Chondrocyte (in vitro differentiated cells): ENCODE measurements around the gene CCND2. TPM values are rescaled to one million over a fixed set of nuclear protein-coding genes. Genes with fewer than 3 reads are reported as not detected.

Experiments used
- DNase-seq: peaks from one replicate; pipeline ENCODE4 v3.0.0; 2021; ENCODE audit warnings: mixed read lengths, low spot score
- H3K27ac Mint-ChIP-seq: one replicate; pipeline ENCODE4 v1.8.0; 2021; ENCODE audit warnings: mild to moderate bottlenecking, moderate library complexity, mixed read lengths; ENCODE audit not compliant: unreplicated experiment
- H3K27me3 Mint-ChIP-seq: 2 replicates; pipeline ENCODE4 v1.8.0; 2021; ENCODE audit warnings: low read depth, mixed read lengths
- H3K36me3 Mint-ChIP-seq: 2 replicates; pipeline ENCODE4 v1.8.0; 2021; ENCODE audit warnings: low read depth, mixed read lengths
- H3K4me1 Mint-ChIP-seq: 2 replicates; pipeline ENCODE4 v1.8.0; 2021; ENCODE audit warnings: low read depth, mild to moderate bottlenecking, mixed read lengths
- H3K4me3 Mint-ChIP-seq: one replicate; pipeline ENCODE4 v1.8.0; 2021; ENCODE audit warnings: mild to moderate bottlenecking, moderate library complexity, mixed read lengths; ENCODE audit not compliant: unreplicated experiment
- H3K9me3 Mint-ChIP-seq: 2 replicates; pipeline ENCODE4 v1.8.0; 2021; ENCODE audit warnings: low read depth, mixed read lengths
- total RNA-seq: library from RNA; stranded (reverse); gene quantifications from 3 replicates; pipeline ENCODE4 v1.2.1, GENCODE V29; 2021
- TF ChIP-seq, protein P1 (sequence below): fragments of 200-600 bp; sonication (generic); IDR thresholded peaks from 2 replicates; pipeline ENCODE4 v1.5.0; 2021; ENCODE audit warnings: antibody characterized with exemption, mild to moderate bottlenecking, moderate library complexity

Gene CCND2
- total RNA-seq, 1 donor from 2014 or later = 128 TPM

DNA sequence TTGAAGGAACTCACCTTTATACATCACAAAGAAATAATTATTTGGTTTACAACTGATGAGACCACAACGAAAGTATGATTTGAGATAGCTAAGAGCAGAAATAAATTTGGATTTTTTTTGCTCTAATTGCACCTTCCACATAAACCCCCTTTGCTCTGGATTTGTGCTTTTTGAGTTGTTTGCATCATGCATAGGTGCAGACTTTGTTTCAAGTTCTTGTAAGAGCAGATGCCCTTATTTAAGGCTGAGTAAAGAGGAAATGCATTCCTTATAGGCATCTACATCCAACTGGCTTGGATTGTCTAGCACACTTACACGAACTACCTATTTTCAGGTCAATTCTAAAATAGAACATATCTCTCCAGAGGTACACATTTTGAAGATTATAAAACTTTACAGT, 6.6 kb upstream of the CCND2 start:
- Mint-ChIP-seq H3K4me3 (no peak overlapping the region), H3K27me3 (peaks cover 56% of the 10 kb centered on the region), H3K9me3 (no peaks in the 10 kb centered on the region), H3K27ac (no peak overlapping the region), H3K4me1 (peaks cover 20% of the 10 kb centered on the region), H3K36me3 (peaks cover 2% of the 10 kb centered on the region)
- TF ChIP-seq, protein P1, sequence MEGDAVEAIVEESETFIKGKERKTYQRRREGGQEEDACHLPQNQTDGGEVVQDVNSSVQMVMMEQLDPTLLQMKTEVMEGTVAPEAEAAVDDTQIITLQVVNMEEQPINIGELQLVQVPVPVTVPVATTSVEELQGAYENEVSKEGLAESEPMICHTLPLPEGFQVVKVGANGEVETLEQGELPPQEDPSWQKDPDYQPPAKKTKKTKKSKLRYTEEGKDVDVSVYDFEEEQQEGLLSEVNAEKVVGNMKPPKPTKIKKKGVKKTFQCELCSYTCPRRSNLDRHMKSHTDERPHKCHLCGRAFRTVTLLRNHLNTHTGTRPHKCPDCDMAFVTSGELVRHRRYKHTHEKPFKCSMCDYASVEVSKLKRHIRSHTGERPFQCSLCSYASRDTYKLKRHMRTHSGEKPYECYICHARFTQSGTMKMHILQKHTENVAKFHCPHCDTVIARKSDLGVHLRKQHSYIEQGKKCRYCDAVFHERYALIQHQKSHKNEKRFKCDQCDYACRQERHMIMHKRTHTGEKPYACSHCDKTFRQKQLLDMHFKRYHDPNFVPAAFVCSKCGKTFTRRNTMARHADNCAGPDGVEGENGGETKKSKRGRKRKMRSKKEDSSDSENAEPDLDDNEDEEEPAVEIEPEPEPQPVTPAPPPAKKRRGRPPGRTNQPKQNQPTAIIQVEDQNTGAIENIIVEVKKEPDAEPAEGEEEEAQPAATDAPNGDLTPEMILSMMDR = no peak
- DNase-seq = no peak

DNA sequence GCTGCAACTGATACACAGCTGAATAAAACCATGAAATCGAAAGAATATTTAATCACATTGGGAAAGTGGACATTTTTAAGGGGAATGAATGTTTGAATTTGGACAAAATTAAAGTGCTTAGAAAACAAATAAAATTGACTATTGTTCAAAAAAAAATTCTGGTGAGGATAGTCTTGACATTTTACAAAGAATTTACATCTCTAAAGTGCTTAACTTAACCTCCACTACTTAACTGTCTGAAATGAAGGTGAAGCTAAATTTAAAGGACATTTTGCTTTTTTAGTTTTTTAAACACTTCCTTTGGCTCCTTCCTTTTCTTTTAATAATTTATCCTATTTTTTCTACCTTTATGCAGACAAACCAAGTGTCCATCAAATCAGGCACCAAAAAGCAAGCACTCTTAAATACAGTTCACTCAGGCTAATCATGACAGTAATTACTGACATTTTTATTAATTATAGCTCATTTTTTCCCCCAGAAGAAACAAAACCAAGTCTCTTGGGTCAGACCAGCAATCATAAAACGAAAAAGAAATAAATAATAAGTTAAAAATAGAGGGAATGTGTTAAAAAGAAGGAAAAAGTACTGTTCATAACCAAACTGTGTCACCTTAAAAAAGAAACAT, 5.7 kb upstream of the CCND2 start:
- Mint-ChIP-seq H3K27ac (no peak overlapping the region), H3K36me3 (peaks cover 2% of the 10 kb centered on the region), H3K9me3 (no peaks in the 10 kb centered on the region), H3K27me3 (peaks cover 52% of the 10 kb centered on the region), H3K4me1 (peaks cover 24% of the 10 kb centered on the region), H3K4me3 (no peak overlapping the region)
- DNase-seq = no peak
- TF ChIP-seq, protein P1 = no peak

DNA sequence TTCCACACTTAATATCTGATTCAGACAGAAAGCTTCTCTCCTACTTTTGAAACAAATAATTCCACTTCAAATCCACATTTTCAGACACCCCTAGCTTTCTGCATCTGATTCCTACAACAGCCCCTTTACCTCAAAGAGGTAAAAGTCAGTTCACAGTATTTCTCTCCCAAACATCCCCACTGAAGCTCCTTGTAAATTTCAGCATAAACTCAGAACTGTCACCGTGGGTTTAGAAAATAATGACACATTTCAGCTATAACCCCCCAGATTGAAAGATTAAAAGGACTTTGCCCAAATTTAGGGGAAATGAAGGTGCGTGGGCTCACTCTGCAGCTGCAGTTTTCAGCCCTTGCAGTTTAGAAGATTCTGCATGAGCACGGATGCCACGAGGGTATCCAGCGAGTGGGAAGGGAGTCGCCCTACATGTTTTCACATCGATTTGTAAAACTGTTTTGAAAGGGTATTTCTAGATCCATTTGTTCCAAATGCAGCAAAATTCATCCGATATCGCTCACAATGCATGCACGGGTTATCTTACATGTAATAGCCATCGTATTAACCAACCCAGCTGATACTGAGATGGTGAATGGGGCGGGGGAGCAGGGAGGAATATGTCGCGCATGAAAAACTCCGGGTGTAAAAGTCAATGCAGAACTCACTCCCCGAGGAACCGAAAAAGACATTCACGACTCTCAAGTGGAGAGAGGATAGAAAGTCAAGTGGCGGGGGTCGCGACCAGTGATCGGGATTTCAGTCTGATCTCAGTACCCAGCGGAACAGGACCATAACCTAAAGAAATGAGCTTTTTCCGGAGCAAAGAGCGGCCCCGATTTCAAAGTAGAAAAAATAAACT, 5.0 kb upstream of the CCND2 start:
- Mint-ChIP-seq H3K27me3 (peaks cover 56% of the 10 kb centered on the region), H3K4me3 (peak overlapping the region; percentile 80), H3K4me1 (peaks cover 31% of the 10 kb centered on the region), H3K9me3 (no peaks in the 10 kb centered on the region), H3K36me3 (peaks cover 2% of the 10 kb centered on the region), H3K27ac (peak overlapping the region; percentile 22)
- no peak for DNase-seq
- TF ChIP-seq, protein P1 = no peak

DNA sequence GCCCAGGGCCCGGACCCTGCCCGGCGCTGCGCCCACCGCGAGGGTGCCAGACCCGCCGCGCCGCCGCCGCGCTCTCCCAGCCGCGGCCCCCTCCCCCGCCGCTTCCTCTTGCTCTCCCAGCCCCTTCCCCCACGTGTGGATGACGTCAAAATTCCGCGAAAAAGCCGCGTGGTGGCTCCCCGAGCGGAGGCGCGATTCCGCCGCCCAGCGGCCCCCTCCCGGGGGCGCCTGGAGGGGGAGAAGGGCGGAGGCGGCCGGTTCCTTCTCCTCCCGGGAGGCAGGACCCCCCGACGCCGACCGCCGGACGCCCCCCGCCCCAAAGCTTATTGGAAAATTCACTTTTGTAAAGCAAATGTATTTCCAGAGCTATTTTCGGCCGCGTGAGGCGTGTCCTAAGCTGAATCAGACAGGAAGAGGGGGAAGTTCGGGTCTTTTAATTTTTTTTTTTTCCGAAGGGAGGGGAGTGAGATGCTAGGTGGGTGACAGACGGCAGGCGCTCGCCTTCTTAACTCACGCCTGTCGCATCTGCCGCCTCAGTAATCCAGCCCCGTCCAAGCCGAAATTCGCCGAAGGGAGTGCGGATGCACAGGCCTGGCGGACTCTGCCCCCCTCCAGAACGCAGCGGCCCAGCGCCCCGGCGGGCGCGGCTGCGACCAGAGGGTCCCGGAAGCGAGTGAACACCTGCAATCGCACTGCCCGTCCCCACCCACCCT, 4.1 kb upstream of the CCND2 start:
- Mint-ChIP-seq H3K36me3 (peaks cover 2% of the 10 kb centered on the region), H3K4me1 (peaks cover 31% of the 10 kb centered on the region), H3K27me3 (peaks cover 55% of the 10 kb centered on the region), H3K4me3 (peak overlapping the region; percentile 62), H3K9me3 (no peaks in the 10 kb centered on the region), H3K27ac (no peak overlapping the region)
- no peak for DNase-seq
- TF ChIP-seq, protein P1 = peak; percentile 39
